ENCODE results near the gene TLL2.

The TLL2 gene

GRCh38 chr10:96532523-96532922 is 18.8 kb upstream of the TLL2 start:
- TF ChIP-seq CTCF (IDR thresholded peaks at IDR 0.05; ENCODE audit: insufficient read depth, low read length, poor library complexity, severe bottlenecking), result no peak

GRCh38 chr10:96529634-96530279 is 16.0 kb upstream of the TLL2 start:
- DNase-seq (ENCODE audit: extremely low read depth, insufficient read length), result no peak
- H3K36me3 ChIP-seq (ENCODE audit: control insufficient read depth, insufficient read depth, low read length), result peaks cover 10% of the 10 kb centered on the region
- H3K4me3 ChIP-seq (replicated peaks; ENCODE audit: low read depth, low read length), result no peak overlapping the region
- no peaks in the 10 kb centered on the region for H3K27me3 ChIP-seq (replicated peaks; ENCODE audit: control insufficient read depth, insufficient read depth, low read length)
- no peak for TF ChIP-seq CTCF (IDR thresholded peaks at IDR 0.05; ENCODE audit: insufficient read depth, low read length, poor library complexity, severe bottlenecking)

More at GRCh38 chr10:96532523-96532922, 18.8 kb upstream of the TLL2 start:
- no peak overlapping the region for H3K4me3 ChIP-seq (replicated peaks; ENCODE audit: low read depth, low read length)
- no peaks in the 10 kb centered on the region for H3K27me3 ChIP-seq (replicated peaks; ENCODE audit: control insufficient read depth, insufficient read depth, low read length)
- peaks cover 5% of the 10 kb centered on the region for H3K36me3 ChIP-seq (ENCODE audit: control insufficient read depth, insufficient read depth, low read length)
- DNase-seq (ENCODE audit: extremely low read depth, insufficient read length), result no peak

- no peak for DNase-seq (ENCODE audit: extremely low read depth, insufficient read length)
- Histone ChIP-seq H3K36me3 (ENCODE audit: control insufficient read depth, insufficient read depth, low read length) (peaks cover 10% of the 10 kb centered on the region), H3K27me3 (replicated peaks; ENCODE audit: control insufficient read depth, insufficient read depth, low read length) (no peaks in the 10 kb centered on the region), H3K4me3 (replicated peaks; ENCODE audit: low read depth, low read length) (no peak overlapping the region)
- TF ChIP-seq CTCF (IDR thresholded peaks at IDR 0.05; ENCODE audit: insufficient read depth, low read length, poor library complexity, severe bottlenecking), result no peak
These were observed 11.0 kb upstream of the TLL2 start for GRCh38 chr10:96524741-96525140.

GRCh38 chr10:96517284-96517683 is 3.6 kb upstream of the TLL2 start:
- DNase-seq (ENCODE audit: extremely low read depth, insufficient read length), result no peak
- TF ChIP-seq CTCF (IDR thresholded peaks at IDR 0.05; ENCODE audit: insufficient read depth, low read length, poor library complexity, severe bottlenecking), result no peak
- Histone ChIP-seq H3K36me3 (ENCODE audit: control insufficient read depth, insufficient read depth, low read length) (peaks cover 3% of the 10 kb centered on the region), H3K27me3 (replicated peaks; ENCODE audit: control insufficient read depth, insufficient read depth, low read length) (no peaks in the 10 kb centered on the region; the same call in 1 of the 2 replicates), H3K4me3 (replicated peaks; ENCODE audit: low read depth, low read length) (no peak overlapping the region)

- H3K36me3 ChIP-seq (ENCODE audit: control insufficient read depth, insufficient read depth, low read length), result no peaks in the 10 kb centered on the region; the same call in 1 of the 2 replicates
- TF ChIP-seq CTCF (IDR thresholded peaks at IDR 0.05; ENCODE audit: insufficient read depth, low read length, poor library complexity, severe bottlenecking), result no peak
- no peaks in the 10 kb centered on the region; the same call in 1 of the 2 replicates for H3K27me3 ChIP-seq (replicated peaks; ENCODE audit: control insufficient read depth, insufficient read depth, low read length)
- H3K4me3 ChIP-seq (replicated peaks; ENCODE audit: low read depth, low read length), result no peak overlapping the region
- DNase-seq (ENCODE audit: extremely low read depth, insufficient read length), result no peak
These were observed 2.6 kb upstream of the TLL2 start for GRCh38 chr10:96516337-96516736.

Data from GM06990 (cell line).